Stimulated activated naive CD8-positive, alpha-beta T cell treated with anti-CD3 and anti-CD28 coated beads, Interleukin-15, Interleukin-2, amounts not matched to agents 100 U/mL and 50 U/mL, for 24 hours (primary cell): ENCODE data around the gene IL4I1.

Experiments
- ATAC-seq: fragments of 150-1000 bp; cut with Tn5 transposase; one replicate; pipeline ENCODE4 v1.10.0; 2021
- DNase-seq: peaks from one replicate; pipeline ENCODE4 v3.0.0; 2021

Gene IL4I1

DNA sequence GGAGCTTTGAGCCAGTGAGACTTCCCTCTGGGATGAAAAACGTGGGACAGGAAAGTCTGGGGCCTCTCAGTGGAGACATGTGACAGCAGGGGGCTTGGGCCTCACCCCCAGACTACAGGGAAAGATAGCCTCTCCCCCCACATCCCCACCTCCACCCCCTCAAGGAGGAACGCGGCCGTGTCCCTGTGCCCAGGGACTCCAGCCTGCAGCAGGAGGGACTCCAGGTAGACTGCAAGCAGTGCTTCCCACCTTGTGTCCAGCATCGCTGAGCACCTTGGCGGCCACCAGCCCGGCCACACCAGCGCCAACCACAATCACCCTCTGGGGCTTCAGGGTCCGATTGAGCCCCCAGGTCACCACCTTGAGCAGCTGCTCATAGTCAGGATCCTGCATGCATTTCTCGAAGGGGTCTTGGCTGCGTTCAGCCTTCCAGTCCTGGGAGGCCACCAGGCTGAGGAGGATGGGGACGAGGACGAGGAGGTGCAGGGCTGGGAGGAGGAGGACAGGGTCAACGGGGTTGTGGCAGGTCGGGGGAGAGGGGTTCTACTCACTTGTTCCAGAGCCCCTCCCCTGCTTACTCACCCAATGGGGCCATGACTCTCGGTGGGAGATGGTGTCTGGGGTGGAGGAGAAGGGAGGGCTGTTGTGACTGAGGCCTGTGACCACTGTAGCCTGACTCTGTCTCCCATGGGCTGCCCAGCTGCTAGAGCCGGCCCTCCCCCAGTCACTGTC is 955 bp downstream of the IL4I1 start:
- ATAC-seq (no peak), DNase-seq (no peak)

DNA sequence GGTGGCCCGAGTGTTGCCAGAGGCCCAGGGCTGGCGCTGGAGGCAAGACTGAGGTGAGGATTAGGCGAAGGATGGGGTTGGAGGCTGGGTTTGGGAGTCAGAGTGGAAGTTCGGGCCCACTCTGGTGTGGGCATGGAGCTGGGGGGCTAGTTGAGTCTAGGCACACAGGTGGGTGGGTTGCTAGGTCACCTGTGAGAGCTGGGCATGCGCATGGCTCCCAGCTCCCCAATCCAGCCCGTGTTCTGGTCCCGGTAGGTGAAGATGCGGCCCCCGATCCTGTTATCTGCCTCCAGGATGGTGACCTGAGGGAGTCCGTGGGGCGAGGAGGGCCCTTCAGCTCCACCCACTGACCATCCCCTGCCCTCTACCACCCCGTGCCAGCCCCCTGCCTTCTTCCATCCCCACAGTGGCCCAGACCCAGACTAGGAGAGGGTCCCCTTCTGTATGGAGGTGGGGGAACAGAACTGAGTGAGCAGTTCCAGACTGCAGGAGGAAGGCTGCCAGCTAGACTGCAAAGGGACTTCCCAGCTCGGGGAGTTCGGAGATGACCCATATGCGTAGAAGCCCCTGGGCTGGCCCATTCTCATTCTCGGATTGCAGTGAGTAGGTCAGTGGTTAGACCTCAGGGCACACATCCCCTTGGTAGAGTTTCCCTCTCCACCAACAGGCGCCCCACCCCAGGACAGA is 1.7 kb downstream of the IL4I1 start:
- DNase-seq (peak; percentile 58), ATAC-seq (peak; percentile 41)

DNA sequence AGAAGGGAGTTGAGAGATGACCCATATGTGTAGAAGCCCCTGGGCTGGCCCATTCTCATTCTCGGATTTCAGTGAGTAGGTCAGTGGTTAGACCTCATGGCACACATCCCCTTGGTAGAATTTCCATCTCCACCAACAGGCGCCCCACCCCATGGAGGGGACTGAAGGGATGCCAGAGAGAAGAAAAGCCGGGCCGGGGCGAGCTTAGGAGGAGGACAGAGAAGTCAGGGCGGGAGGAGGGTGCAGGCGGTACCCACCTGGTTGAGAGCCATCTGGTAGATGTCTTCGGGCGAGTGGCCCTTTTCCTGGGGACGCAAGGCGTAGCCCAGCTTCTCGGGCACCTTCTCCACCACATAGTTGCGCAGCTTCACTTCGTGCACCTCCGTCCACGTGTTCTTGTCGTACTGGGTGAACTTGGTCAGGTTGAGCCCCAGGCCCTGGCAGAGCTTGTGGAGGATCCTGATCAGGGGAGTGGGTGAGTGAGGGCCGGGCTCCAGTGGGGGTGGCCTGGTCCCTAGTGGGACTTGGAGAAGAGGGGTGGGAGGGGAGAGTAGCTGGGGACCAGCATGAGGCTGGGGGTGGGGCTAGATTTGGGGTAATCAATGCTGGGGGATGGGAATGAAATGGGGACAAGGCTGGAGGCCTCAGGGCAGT is 2.5 kb downstream of the IL4I1 start:
- ATAC-seq: no peak
- DNase-seq: no peak

DNA sequence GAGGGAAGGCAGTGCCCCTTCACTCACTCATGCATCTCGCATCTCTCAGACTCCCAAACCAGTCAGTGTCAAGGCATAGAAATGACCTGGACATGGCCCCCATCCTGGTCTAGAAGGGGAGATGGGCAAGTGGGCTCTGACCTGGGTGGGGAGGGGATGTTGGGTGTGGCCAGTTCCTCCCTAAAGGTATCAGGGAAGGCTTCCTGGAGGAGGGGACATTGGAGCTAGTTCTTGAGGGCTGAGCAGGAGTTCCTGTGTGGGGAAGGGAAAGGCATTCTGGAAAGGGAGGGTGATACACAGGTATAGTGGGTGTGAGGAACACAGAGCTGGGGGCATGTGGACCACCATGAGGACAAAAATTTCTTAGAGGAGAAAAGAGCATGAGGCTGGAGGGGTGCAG is 4.0 kb downstream of the IL4I1 start:
- DNase-seq (no peak), ATAC-seq (no peak)

GRCh38 chr19:49891393-49891792 is 5.3 kb downstream of the IL4I1 start:
- no peak for DNase-seq
- no peak for ATAC-seq

- peak; percentile 69 for DNase-seq
- peak; percentile 44 for ATAC-seq
Observed at GRCh38 chr19:49890349-49891311, 6.1 kb downstream of the IL4I1 start.

GRCh38 chr19:49889687-49890348 is 6.9 kb downstream of the IL4I1 start:
- ATAC-seq: peak; percentile 63

DNA sequence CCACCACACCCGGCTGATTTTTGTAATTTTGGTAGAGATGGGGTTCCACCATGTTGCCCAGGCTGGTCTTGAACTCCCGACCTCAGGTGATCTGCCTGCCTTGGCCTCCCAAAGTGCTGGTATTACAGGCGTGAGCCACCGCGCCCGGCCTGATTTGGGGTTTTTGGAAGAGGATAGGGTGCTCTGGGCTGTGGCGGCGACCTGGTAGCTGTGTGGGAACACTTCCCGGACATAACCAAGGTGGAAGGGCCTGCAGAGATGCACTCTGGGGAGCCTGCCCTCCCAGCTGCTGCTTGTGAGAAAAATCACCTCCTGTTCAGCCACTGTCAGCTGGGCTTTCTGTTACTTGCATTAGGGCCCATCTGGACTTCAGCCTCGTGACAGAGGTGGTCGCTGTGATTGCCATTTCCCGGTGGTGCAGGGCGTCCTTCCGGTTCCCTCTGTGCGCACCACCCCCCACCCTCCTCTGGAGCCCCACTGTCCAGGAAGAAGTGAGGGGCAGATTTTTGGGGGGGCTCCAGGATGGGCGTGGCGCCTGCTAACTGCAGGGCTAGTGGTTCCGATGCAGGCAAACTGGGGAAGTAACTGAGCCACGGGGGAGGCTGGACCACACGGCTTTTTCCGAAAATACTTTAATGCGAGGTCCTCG is 7.5 kb downstream of the IL4I1 start:
- DNase-seq: no peak
- ATAC-seq: no peak

More at GRCh38 chr19:49889687-49890348, 6.9 kb downstream of the IL4I1 start:
- peak; percentile 80 for DNase-seq

GRCh38 chr19:49888510-49888824 is 8.2 kb downstream of the IL4I1 start:
- ATAC-seq (no peak), DNase-seq (no peak)

DNA sequence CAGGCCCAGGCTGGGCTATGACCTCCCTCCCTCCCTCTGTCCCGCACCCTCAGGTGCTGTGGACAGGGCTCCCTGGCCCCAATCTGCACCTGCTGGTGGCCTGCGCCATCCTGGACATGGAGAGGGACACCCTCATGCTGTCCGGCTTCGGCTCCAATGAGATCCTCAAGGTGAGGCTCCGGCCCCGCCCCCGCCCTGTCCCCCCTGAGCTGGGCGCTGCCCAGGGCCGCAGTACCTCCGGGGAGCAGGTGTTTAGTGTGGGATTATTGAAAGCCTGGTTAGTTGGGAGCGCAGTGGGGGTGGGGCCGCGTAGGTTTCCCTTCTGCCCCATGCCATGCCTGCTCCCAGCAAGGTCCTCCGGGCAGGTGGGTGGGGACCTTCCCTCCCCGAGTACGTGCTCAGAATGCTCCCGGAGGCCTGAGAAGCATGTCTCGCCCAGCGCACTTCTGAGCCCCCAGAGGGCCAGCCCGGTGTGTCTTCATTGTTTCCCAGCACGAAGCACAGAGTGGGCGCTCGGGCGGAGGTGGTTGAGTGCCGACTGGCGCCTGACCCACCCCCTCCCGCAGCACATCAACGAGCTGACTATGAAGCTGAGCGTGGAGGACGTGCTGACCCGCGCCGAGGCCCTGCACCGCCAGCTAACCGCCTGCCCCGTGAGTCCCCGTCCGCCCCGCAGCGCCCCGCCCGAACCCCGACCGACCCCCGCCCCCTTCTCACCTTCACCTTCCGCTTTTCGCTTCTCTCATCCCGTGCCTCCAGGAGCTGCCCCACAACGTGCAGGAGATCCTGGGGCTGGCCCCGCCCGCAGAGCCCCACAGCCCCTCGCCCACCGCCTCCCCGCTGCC is 8.8 kb downstream of the IL4I1 start:
- ATAC-seq: no peak
- no peak for DNase-seq

DNA sequence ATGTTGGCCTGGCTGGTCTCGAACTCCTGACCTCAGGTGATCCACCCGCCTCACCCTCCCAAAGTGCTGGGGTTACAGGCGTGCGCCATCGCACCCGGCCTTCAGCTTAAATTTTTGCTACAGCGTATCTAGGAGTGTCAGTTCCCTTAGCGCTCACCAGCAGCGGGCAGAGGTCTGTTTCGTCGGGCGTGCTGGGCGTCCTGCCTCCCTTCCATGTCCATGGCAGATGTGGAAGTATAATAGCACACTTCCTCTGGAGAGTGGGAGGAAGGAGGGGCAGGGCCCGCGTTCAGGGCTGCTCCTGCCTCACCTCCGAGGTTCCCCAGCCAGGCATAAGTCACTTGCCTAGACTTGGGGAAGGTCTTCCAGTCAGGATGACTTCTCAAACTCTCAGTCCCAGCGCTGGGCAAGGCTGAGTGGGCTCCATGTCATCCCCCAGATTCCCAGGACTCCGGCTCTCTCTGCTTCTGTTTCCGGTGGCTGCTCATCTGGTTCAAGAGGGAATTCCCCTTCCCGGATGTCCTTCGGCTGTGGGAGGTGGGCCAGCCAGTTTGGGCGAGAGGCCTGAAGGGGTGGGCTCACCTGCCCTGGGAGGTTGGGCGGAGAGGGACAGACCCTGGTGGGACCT is 9.5 kb downstream of the IL4I1 start:
- ATAC-seq: no peak
- no peak for DNase-seq

DNA sequence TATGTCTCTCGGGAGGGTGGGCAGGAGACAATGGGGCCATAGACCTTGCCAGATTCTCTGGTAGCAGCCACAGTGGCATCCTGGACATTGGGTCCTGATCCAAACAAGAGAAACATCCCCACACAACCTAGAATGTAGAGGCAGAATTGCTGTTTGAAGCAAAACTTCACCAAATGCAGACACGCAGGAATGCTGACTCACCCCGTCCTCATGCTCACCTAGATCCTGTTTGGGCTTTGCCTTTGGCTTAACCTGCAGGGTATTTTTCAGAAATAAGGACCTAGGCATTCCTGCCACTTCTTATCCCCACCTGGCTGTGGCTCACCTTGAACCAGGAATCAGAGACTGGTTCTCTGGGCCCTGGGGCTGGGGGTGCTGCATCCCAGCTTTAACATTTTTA is 11.9 kb downstream of the IL4I1 start:
- no peak for DNase-seq
- ATAC-seq: no peak

DNA sequence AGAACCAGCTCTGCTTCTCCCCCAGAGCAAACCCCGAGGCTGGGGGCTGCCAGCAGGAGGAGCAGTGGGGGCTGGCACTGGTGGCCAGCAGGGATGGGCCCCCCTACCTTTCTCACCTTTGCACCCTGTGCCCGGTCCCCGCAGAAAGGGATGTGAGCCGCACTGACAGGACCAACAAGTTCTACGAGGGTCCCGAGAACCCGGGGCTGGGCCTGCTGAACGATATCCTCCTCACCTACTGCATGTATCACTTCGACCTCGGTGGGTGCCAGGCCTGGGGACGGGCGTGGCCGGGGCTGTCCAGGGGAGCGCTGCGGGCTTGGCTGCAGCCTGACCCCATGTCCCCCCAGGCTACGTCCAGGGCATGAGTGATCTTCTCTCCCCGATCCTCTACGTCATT is 12.6 kb downstream of the IL4I1 start:
- ATAC-seq: no peak
- no peak for DNase-seq

- no peak for ATAC-seq
- DNase-seq: no peak
Observed at GRCh38 chr19:49883094-49883493, 13.6 kb downstream of the IL4I1 start.

- no peak for ATAC-seq
- DNase-seq: no peak
Observed at GRCh38 chr19:49882643-49883042, 14.0 kb downstream of the IL4I1 start.

DNA sequence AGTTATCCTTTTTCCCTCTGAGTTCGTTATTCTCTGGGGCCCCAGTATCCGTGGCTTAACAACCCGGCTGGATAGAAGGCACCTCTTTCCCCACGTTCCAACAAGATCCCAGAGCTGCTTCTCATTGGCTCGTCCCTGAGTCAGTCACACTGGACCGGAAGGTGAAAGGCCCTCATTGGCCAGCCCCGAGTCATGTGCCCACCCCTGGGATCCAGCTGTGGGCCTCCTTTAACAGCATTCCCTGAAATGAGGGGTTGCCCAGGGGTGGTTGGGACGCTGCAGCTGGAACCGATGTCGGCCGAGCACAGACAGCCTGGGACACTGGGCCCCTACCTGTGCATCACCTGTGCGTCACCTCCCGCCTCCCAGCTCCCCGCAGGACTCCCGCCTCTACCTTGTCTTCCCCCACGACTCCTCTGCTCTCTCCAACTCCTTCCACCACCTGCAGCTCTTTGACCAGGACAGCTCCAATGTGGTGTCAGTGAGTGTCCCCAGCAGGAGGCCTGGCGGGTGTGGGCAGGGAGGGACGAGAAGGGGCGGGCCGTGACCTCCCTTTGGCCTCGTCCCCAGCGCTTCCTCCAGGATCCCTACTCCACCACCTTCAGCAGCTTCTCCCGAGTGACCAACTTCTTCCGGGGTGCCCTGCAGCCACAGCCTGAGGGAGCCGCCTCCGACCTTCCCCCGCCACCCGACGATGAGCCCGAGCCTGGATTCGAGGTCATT is 14.9 kb downstream of the IL4I1 start:
- no peak for DNase-seq
- ATAC-seq: no peak

- DNase-seq (no peak), ATAC-seq (no peak)
Observed at GRCh38 chr19:49881186-49881585, 15.5 kb downstream of the IL4I1 start.

GRCh38 chr19:49880162-49880869 is 16.4 kb downstream of the IL4I1 start:
- DNase-seq: no peak
- ATAC-seq: no peak
